Left kidney (tissue), 2 donors: Measurements from ENCODE around the gene ARSB. TPM values are rescaled to one million over a fixed set of nuclear protein-coding genes. Genes with fewer than 3 reads are reported as not detected.
"Not testable (repeated sequence)": the region's sequence is repeated elsewhere in the genome, so short reads cannot be mapped to it uniquely, and the experiment has no call there.

Source experiments
- DNase-seq: peaks from one replicate; pipeline ENCODE4 v3.0.0-alpha.2; 2013
- polyA plus RNA-seq: library from polyadenylated mRNA; unstranded; fragments of 120-200 nt; gene quantifications from one replicate; pipeline ENCODE4 v1.2.1, GENCODE V29; 2013; ENCODE audit not compliant: insufficient read length

The ARSB gene
- polyA plus RNA-seq, 1 donor = 28.5 TPM

GRCh38 chr5:79001471-79001870, 16.4 kb upstream of the ARSB start:
- no peak for DNase-seq

GRCh38 chr5:78997090-78997489, 12.0 kb upstream of the ARSB start:
- no peak for DNase-seq

GRCh38 chr5:78995521-78996007, 10.5 kb upstream of the ARSB start:
- no peak for DNase-seq

GRCh38 chr5:78993165-78993564, 8.1 kb upstream of the ARSB start:
- DNase-seq = no peak

GRCh38 chr5:78992146-78992545, 7.0 kb upstream of the ARSB start:
- no peak for DNase-seq

- DNase-seq = no peak
Observed at GRCh38 chr5:78989080-78989479, 4.0 kb upstream of the ARSB start.

- peak; percentile 34 for DNase-seq
Observed at GRCh38 chr5:78985725-78986223, 664 bp upstream of the ARSB start.

- DNase-seq = peak; percentile 88
Observed at GRCh38 chr5:78984439-78985115, 533 bp downstream of the ARSB start.

GRCh38 chr5:78983601-78984438, 1.3 kb downstream of the ARSB start:
- DNase-seq = peak; percentile 55

GRCh38 chr5:78983194-78983593, 1.9 kb downstream of the ARSB start:
- not testable (repeated sequence) for DNase-seq

GRCh38 chr5:78979909-78980308, 5.2 kb downstream of the ARSB start:
- no peak for DNase-seq

GRCh38 chr5:78979117-78979742, 5.9 kb downstream of the ARSB start:
- no peak for DNase-seq

- DNase-seq = no peak
Observed at GRCh38 chr5:78975035-78975434, 10.1 kb downstream of the ARSB start.

- DNase-seq = no peak
Observed at GRCh38 chr5:78974601-78975000, 10.5 kb downstream of the ARSB start.

GRCh38 chr5:78974011-78974410, 11.1 kb downstream of the ARSB start:
- no peak for DNase-seq

- peak; percentile 60 for DNase-seq
Observed at GRCh38 chr5:78972654-78973428, 12.3 kb downstream of the ARSB start.

- no peak for DNase-seq
Observed at GRCh38 chr5:78971998-78972397, 13.1 kb downstream of the ARSB start.

- no peak for DNase-seq
Observed at GRCh38 chr5:78968781-78969180, 16.3 kb downstream of the ARSB start.

- peak; percentile 70 for DNase-seq
Observed at GRCh38 chr5:78964889-78965288, 20.2 kb downstream of the ARSB start.

- DNase-seq = no peak
Observed at GRCh38 chr5:78961743-78962142, 23.4 kb downstream of the ARSB start.

- no peak for DNase-seq
Observed at GRCh38 chr5:78959767-78960166, 25.3 kb downstream of the ARSB start.
